NT2/D1 (cell line): Measurements from ENCODE around the gene SNX13.

Source experiments
- DNase-seq: peaks from one replicate; pipeline ENCODE4 v3.0.0-alpha.2; 2011; ENCODE audit warnings: low read depth, low spot score
- H3K27me3 ChIP-seq: 2 replicates; pipeline ENCODE4 v1.6.0; 2011; ENCODE audit warnings: mild to moderate bottlenecking; ENCODE audit not compliant: insufficient read length, insufficient read depth
- H3K36me3 ChIP-seq: 2 replicates; pipeline ENCODE4 v1.6.1; 2011; ENCODE audit warnings: mild to moderate bottlenecking, low read length, mixed read lengths; ENCODE audit not compliant: insufficient read depth, insufficient read length
- H3K4me1 ChIP-seq: 2 replicates; pipeline ENCODE4 v1.5.1; 2011; ENCODE audit not compliant: insufficient read depth, insufficient read length
- H3K4me3 ChIP-seq: 2 replicates; pipeline ENCODE4 v1.5.1; 2011; ENCODE audit warnings: low read depth; ENCODE audit not compliant: insufficient read length
- H3K9ac ChIP-seq: 2 replicates; pipeline ENCODE4 v1.6.0; 2011; ENCODE audit warnings: low read depth; ENCODE audit not compliant: insufficient read length
- H3K9me3 ChIP-seq: 2 replicates; pipeline ENCODE4 v1.5.1; 2011; ENCODE audit warnings: mild to moderate bottlenecking, low read length; ENCODE audit not compliant: insufficient read depth
- SUZ12 ChIP-seq: IDR thresholded peaks from 2 replicates; pipeline ENCODE4 v1.6.1; 2011; ENCODE audit not compliant: insufficient read length, insufficient read depth; ENCODE audit errors: extremely low read depth
- YY1 ChIP-seq: IDR thresholded peaks from 2 replicates; pipeline ENCODE4 v1.6.1; 2011; ENCODE audit not compliant: insufficient read length, insufficient read depth
- ZNF274 ChIP-seq: IDR thresholded peaks from 2 replicates; pipeline ENCODE4 v1.6.1; 2011; ENCODE audit warnings: mild to moderate bottlenecking, low read depth, low read length

The SNX13 gene

GRCh38 chr7:17940302-17940883 is at the start of gene SNX13:
SNX13 (minus strand) TSS chr7:17940494; CDS start chr7:17940295, 199 bp downstream.
- Histone ChIP-seq H3K9me3 (no peaks in the 10 kb centered on the region), H3K27me3 (no peaks in the 10 kb centered on the region), H3K4me3 (peak within 1 kb of the TSS; percentile 98), H3K9ac (peak within 1 kb of the TSS; percentile 93), H3K36me3 (no peaks in the 10 kb centered on the region), H3K4me1 (no peaks in the 10 kb centered on the region)
- TF ChIP-seq SUZ12 = no peak
- TF ChIP-seq YY1 = peak; percentile 86
- DNase-seq = peak; percentile 96

GRCh38 chr7:17989546-17989945 is 49.3 kb upstream of the SNX13 start:
- Histone ChIP-seq H3K36me3 (no peaks in the 10 kb centered on the region), H3K4me1 (no peaks in the 10 kb centered on the region), H3K9ac (no peak overlapping the region), H3K4me3 (no peak overlapping the region), H3K9me3 (no peaks in the 10 kb centered on the region), H3K27me3 (no peaks in the 10 kb centered on the region)
- no peak for TF ChIP-seq YY1
- TF ChIP-seq ZNF274 = no peak
- no peak for DNase-seq

GRCh38 chr7:17988858-17989257 is 48.6 kb upstream of the SNX13 start:
- DNase-seq = no peak
- Histone ChIP-seq H3K36me3 (no peaks in the 10 kb centered on the region), H3K9ac (no peak overlapping the region), H3K27me3 (no peaks in the 10 kb centered on the region), H3K9me3 (no peaks in the 10 kb centered on the region), H3K4me3 (no peak overlapping the region), H3K4me1 (no peaks in the 10 kb centered on the region)
- TF ChIP-seq SUZ12 = no peak
- no peak for TF ChIP-seq ZNF274
- TF ChIP-seq YY1 = no peak

- Histone ChIP-seq H3K27me3 (no peaks in the 10 kb centered on the region), H3K9ac (no peak overlapping the region), H3K36me3 (no peaks in the 10 kb centered on the region), H3K9me3 (no peaks in the 10 kb centered on the region), H3K4me1 (no peaks in the 10 kb centered on the region), H3K4me3 (no peak overlapping the region)
- no peak for DNase-seq
- TF ChIP-seq SUZ12 (no peak), ZNF274 (no peak)
These were observed 47.8 kb upstream of the SNX13 start for GRCh38 chr7:17988141-17988540.

GRCh38 chr7:17986851-17987250 is 46.6 kb upstream of the SNX13 start:
- H3K9me3 ChIP-seq = no peaks in the 10 kb centered on the region
- TF ChIP-seq ZNF274 = no peak
- TF ChIP-seq SUZ12 = no peak
- TF ChIP-seq YY1 = no peak
- no peak overlapping the region for H3K4me3 ChIP-seq
- H3K27me3 ChIP-seq = no peaks in the 10 kb centered on the region
- no peaks in the 10 kb centered on the region for H3K36me3 ChIP-seq
- H3K9ac ChIP-seq = no peak overlapping the region
- no peaks in the 10 kb centered on the region for H3K4me1 ChIP-seq
- no peak for DNase-seq

- DNase-seq = no peak
- no peaks in the 10 kb centered on the region for H3K36me3 ChIP-seq
- H3K27me3 ChIP-seq = no peaks in the 10 kb centered on the region
- no peak overlapping the region for H3K4me3 ChIP-seq
- H3K9me3 ChIP-seq = no peaks in the 10 kb centered on the region
- H3K4me1 ChIP-seq = no peaks in the 10 kb centered on the region
- H3K9ac ChIP-seq = no peak overlapping the region
- TF ChIP-seq SUZ12 (no peak), YY1 (no peak), ZNF274 (no peak)
These were observed 45.4 kb upstream of the SNX13 start for GRCh38 chr7:17985473-17986239.

- no peak for TF ChIP-seq ZNF274
- TF ChIP-seq SUZ12 = no peak
- no peak for TF ChIP-seq YY1
- no peak overlapping the region for H3K9ac ChIP-seq
- no peak for DNase-seq
- H3K9me3 ChIP-seq = no peaks in the 10 kb centered on the region
- H3K4me1 ChIP-seq = no peaks in the 10 kb centered on the region
- H3K4me3 ChIP-seq = no peak overlapping the region
- no peaks in the 10 kb centered on the region for H3K27me3 ChIP-seq
- H3K36me3 ChIP-seq = no peaks in the 10 kb centered on the region
These were observed 44.0 kb upstream of the SNX13 start for GRCh38 chr7:17984288-17984687.
